Measurements from ENCODE around the gene LRRC23.

LRRC23 gene

DNA sequence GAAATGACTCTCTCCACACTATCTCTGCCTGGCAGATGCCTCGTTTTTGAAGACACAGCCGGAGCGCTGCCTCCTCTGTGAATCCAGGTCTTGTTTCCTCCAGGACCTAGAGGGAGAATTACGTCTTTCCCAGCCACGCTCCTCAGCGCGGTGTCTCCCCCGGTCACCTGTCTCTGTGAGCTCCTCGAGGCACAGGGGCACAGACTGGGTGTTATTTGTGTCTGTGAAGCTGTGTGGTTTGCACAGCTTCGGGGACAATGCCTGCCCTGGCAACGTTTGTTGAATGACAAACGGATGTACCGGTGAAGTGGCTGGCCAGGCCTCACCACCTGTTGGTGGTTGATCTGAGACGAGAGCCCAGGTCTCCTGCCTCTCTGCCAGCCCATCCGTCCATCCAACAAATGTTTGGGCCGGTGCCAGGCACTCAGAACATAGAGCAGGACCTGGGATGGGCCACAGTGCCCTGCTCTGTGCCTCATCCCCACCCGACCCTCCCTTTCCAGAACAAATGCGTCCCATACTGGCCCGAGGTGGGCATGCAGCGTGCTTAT, 52.6 kb downstream of the LRRC23 start:
- no peak for DNase-seq (ENCODE audit: low read depth)

DNA sequence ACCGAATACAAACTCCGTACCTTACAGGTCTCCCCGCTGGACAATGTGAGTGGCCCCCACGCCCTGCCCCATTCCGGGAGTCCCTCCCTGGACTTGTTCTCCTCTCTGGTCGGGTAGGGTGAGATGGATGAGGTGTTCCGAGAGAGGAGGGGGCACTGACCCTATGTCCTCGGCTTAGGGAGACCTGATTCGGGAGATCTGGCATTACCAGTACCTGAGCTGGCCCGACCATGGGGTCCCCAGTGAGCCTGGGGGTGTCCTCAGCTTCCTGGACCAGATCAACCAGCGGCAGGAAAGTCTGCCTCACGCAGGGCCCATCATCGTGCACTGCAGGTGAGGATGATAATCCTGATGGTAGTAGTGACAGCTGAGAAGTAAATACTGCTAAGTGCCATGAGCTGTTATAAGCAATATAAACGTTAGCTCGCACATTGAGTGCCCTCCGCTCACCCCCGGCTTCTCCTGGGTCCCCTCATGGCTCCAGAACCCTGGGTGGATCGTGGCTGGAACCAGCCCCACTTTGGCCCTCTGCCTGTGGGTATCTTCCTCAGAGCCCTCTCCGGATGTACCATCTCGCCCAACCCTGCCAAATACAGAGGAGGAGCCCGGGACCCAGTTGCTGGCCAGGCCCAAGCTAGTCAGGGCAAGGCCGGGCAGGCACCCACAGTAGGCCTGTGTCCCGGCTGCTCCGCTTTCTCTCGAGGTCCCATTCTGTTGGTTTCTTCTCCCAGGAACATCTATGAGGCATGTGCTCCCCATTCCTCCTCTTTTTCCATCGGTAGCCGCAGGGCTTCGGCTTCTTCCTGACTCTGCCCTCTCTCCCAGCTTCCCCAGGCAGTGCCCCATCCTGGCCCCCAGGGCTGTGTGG, 53.4 kb downstream of the LRRC23 start:
- no peak for DNase-seq (ENCODE audit: low read depth)

DNA sequence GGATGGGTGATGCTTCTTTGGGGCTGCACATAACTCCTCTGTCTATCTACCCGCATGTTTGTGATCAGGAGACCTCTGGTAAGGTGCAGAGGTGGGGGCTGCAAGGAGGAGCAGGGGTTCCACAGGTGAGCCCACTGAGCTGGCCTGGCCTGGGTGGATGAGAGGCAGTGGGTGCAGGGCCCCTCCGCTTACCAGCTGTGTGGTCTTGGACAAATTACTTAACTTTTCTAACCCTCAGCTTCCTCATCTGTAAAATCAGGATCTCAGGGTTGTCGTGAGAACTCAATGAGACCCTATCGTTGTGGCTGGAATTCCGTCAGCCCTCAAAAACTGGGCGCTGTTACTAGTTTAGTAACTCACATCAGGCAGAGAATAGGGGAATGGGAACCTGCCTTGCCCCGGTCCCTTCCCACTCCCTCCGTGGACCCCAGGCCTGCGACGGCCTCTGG, 54.0 kb downstream of the LRRC23 start:
- DNase-seq (ENCODE audit: low read depth): no peak

DNA sequence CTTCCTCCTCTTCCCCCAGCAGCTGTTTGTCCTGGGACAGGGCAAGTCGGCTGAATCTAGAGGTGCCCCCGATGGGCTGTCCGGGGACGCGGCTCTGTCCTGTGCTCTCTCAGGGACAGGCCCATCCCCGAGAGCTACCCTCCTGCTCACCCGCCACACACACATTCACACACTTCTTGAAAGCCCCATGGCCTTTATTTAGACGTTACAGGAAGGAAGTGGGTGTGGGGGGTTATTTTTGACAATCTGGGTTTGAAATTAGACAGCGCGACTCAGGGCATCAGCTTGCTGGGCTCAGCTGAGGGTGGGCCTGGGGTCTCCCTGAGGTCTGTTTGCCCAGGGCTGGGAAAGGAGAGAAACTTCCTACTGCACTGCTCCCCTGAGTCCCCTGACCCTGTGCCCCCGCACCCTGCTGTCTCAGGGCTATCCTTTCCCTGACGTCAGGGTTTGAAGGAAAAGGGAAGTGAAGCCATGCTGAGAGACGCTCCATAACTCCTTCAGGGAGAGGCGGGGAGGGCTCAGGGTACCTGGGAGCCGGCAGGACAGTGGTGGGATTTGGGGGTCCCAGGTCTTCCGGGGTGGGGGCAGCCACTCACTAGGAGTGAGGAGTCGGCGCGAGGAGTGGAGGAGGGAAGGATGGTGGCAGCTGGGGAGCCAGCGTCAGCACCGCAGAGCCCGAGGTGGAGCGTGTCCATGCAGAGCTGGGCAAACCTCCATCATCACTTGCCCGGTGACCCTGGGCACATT, 54.6 kb downstream of the LRRC23 start:
- no peak for DNase-seq (ENCODE audit: low read depth)

DNA sequence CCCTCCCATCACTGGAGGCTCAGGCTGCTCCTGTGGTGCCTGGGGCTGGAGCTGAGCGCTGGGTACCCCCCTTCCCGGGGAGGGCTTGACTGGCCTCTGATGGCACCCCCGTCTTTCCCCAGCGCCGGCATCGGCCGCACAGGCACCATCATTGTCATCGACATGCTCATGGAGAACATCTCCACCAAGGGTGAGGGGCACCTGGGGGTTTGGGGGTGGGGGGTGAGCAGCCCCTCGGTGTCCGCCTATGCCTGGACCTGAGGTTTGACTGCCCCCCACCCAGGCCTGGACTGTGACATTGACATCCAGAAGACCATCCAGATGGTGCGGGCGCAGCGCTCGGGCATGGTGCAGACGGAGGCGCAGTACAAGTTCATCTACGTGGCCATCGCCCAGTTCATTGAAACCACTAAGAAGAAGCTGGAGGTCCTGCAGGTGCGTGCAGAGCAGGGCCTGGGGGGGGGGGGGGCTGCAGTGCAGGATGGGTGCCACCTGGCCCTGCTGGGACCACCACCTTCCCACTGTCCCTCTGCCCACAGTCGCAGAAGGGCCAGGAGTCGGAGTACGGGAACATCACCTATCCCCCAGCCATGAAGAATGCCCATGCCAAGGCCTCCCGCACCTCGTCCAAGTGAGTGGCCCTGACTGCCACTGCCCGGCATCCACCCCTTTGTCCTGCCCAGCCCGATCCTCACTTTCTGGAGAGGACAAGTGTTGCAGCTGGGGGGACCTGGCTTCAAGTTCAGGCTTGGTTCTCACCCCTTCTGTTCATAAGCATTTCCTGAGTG, 55.4 kb downstream of the LRRC23 start:
- DNase-seq (ENCODE audit: low read depth): no peak

DNA sequence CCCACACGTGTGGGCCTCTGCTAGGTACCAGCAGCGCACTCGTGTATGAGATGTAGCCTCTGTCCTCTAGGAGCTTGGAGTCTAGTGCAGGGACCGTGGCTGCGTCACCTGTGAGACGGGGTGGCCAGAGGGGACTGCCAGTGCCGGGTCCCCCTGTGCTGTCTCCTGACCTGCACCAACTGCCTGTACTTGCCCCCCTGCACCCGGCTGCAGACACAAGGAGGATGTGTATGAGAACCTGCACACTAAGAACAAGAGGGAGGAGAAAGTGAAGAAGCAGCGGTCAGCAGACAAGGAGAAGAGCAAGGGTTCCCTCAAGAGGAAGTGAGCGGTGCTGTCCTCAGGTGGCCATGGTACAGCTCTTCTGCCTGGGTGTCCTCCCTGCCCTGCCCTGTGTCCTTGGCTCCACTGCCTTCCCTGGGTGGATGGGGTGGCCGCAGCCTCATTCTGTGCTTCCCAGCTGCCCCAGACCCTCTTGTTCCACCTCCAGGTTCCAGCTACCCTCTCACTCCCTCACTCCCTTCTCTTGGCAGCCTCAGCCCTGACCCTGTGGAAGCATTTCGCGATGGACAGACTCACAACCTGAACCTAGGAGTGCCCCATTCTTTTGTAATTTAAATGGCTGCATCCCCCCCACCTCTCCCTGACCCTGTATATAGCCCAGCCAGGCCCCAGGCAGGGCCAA, 56.1 kb downstream of the LRRC23 start:
- no peak for DNase-seq (ENCODE audit: low read depth)

DNA sequence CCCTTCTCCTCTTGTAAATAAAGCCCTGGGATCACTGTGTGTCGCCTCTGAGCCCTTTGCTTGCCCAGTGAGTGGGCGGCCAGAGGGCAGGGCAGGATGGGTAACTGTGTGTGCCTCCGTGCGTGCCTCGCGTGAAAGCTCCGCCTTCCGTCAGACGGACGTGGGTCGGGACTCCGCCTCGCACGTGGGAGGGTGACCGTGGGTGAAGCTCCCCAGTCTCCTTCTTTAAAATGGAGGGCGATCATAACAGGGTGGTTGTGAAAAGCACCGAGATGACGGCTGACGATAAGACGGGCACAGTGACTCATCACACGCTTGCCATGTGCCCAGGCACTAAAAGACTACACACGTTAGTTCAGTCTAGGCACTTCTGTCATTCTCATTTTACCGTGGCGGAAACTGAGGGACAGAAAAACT, 56.7 kb downstream of the LRRC23 start:
- peak; percentile 89 for DNase-seq (ENCODE audit: low read depth)

DNA sequence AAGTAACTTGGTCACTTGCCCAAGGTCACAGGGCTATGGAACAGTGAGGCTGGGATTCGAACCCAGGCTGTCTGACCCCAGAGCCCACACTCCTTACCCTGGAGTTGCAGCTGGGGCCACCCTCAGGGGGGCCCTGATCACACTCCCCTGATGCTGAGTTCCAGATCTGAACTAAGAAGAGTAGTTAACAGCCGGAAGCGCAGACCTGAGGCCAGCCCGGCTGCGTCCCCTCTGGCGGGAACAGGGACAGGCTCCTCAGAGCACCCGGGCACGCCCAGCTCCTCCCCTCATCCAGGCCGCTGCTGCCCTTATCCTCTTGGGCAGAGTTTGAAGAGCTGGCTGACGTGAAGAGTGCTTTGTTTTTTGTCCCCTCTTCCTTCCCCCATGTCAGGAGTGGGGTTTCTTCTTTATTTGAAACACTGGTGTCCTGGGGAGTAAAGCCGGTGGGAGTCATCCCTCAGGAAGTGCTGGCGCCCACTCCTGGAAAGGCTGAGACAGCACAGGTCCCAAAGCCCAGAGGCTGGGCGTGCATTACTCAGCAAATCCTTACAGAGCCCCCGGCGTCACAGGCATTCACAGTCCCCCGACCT, 57.2 kb downstream of the LRRC23 start:
- DNase-seq (ENCODE audit: low read depth): no peak

DNA sequence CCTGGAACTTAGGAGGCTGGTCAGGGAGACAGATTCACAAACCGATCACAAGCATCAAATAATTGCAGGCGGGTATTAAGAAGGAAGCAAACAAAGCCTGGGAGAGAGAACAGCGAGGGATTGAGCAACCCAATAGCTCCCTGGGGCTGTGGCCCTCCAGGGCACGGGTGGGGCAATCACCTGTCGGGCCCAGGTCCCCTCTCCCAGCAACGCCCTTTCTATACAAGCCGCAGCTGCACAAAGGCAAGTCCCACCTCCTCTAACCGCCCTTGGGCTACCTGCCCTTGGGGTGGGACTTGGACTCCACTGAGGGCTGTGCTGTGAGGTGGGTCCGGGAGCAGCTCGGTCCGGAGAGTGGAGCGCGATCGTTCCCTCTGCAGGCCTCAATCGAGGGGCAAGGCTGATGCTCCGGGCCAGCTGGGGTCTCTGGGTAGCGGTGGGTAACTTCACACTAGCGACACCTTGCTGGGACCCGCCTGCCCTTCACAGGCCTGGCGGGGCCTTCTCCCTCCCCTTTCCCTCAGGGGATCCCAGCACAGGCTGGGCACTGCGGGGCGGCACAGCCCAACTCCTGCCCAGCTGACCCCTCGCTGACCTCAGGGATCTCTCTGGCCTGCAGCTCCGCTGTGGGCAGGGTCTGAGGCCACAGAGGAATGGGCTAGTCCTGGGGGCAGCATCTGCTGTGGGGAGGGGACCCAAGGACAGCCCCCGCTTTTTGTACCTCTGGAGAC, 57.8 kb downstream of the LRRC23 start:
- DNase-seq (ENCODE audit: low read depth): no peak

DNA sequence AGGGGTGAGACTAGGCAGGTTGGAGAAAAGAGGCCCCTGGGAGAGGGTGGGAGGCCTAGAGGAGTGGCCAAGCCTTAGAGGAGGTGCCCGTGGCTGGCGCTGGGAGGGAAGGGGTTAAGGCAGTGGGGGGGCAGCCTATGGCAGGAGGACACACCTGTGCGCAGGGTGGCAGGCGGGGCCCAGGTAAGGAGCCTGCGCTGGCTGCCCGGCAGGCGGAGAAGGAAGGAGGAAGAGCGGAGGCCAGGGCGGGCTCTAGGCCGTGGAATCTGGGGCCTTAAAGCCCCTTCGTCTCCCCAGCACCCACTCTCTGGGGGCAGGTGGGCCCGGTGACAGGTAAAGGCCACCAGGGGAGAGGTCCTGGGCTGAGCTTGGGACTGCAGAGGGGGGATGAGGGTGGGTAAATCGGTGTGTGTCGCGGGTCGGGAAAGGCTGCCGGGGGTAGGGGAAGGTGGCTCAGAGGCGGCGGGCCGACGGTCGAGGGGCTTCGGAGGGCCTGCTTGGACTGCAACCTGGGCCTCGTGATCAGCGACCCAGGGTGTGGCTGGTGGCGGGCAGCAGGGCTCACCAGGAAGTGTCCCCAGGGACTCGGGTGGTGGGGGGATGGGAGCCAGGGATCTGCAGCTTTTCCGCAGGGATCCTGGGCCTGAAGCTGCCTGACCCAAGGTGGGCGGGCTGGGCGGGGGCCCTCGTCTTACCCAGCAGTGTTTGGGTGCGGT, 58.6 kb downstream of the LRRC23 start:
- DNase-seq (ENCODE audit: low read depth): no peak

All from activated T-cell treated with anti-CD3 and anti-CD28 coated beads for 48 hours (primary cell).